ENCODE results near the gene TMEM61.

GRCh38 chr1:55037733-55038551 is 57.5 kb downstream of the TMEM61 start:
- TF ChIP-seq CTCF (IDR thresholded peaks at IDR 0.05; ENCODE audit: insufficient read depth, low read depth, low read length) (no peak), EZH2 (IDR thresholded peaks at IDR 0.05; ENCODE audit: insufficient read depth, low read length) (no peak)
